Ascending aorta (tissue), 2 donors: ENCODE data around the gene VTI1A. TPM values are rescaled to one million over a fixed set of nuclear protein-coding genes. Genes with fewer than 3 reads are reported as not detected.

Experiments used
- DNase-seq, 2 donors: peaks; one replicate each; pipeline ENCODE4 v3.0.0-alpha.2; 2019; ENCODE audit warnings: low spot score in 2 of 2
- H3K27ac ChIP-seq, 2 donors: fragments of 200-600 bp; sonication (generic); one replicate each; pipeline ENCODE4 v1.5.1; 2016 to 2017; ENCODE audit warnings: mild to moderate bottlenecking in 1 of 2
- H3K27me3 ChIP-seq: fragments of 200-600 bp; sonication (generic); one replicate; pipeline ENCODE4 v1.5.1; 2017
- H3K36me3 ChIP-seq, 2 donors: fragments of 200-600 bp; sonication (generic); one replicate each; pipeline ENCODE4 v1.5.1; 2016
- H3K4me1 ChIP-seq, 2 donors: fragments of 200-600 bp; sonication (generic); one replicate each; pipeline ENCODE4 v1.5.1; 2016 to 2017; ENCODE audit warnings: mild to moderate bottlenecking in 1 of 2
- H3K4me3 ChIP-seq, 2 donors: fragments of 200-600 bp; sonication (generic); one replicate each; pipeline ENCODE4 v1.5.1; 2016 to 2017; ENCODE audit warnings: mild to moderate bottlenecking in 1 of 2
- H3K9me3 ChIP-seq, 2 donors: fragments of 200-600 bp; sonication (generic); one replicate each; pipeline ENCODE4 v1.5.1; 2016
- CTCF ChIP-seq, 3 experiments: fragments of 200-600 bp in 2 of 3; fragments of 450-650 bp in 1 of 3; sonication (generic) in 2 of 3; IDR thresholded peaks; one replicate each; pipeline ENCODE4 v1.5.1; 2016 to 2019; ENCODE audit warnings: antibody characterized with exemption in 3 of 3, mild to moderate bottlenecking in 1 of 3, moderate library complexity in 1 of 3
- intact Hi-C: fragments of 100-400 bp; cut with DNase I; formaldehyde crosslinking; loops from one replicate; pipeline ENCODE4 v1.15.1; 2023
- total RNA-seq: library from RNA; depleted of rRNA; stranded (reverse); fragments of >200 nt; gene quantifications from one replicate; pipeline ENCODE4 v1.1.0, GENCODE V29; 2016

VTI1A gene
- total RNA-seq, 1 donor from 2014 or later: 32.5 TPM

- Histone ChIP-seq H3K4me3 (no peak overlapping the region), H3K9me3 (no peaks in the 10 kb centered on the region), H3K27ac (no peak overlapping the region), H3K27me3 (no peaks in the 10 kb centered on the region), H3K36me3 (no peaks in the 10 kb centered on the region), H3K4me1 (no peaks in the 10 kb centered on the region)
- DNase-seq: no peak
- no peak for TF ChIP-seq CTCF (IDR thresholded peaks at IDR 0.05)
- intact Hi-C loops: no loop called here
Observed at GRCh38 chr10:112481602-112482001, 34.6 kb downstream of the VTI1A start.

- DNase-seq: no peak
- intact Hi-C loops: no loop called here
Observed at GRCh38 chr10:112484399-112484798, 37.4 kb downstream of the VTI1A start.

GRCh38 chr10:112487964-112488363 lies 40.9 kb downstream of the VTI1A start:
- TF ChIP-seq CTCF (IDR thresholded peaks at IDR 0.05): no peak
- no peak overlapping the region for H3K4me3 ChIP-seq
- peaks cover 0 to 6% of the 10 kb centered on the region in 2 donors for H3K4me1 ChIP-seq
- no peaks in the 10 kb centered on the region for H3K36me3 ChIP-seq
- no peak for DNase-seq
- no peaks in the 10 kb centered on the region for H3K27me3 ChIP-seq
- intact Hi-C loops: no loop called here
- H3K27ac ChIP-seq: no peak overlapping the region
- no peaks in the 10 kb centered on the region for H3K9me3 ChIP-seq

More at GRCh38 chr10:112484399-112484798, 37.4 kb downstream of the VTI1A start:
- Histone ChIP-seq H3K9me3 (no peaks in the 10 kb centered on the region), H3K36me3 (no peaks in the 10 kb centered on the region), H3K27me3 (no peaks in the 10 kb centered on the region), H3K4me3 (no peak overlapping the region), H3K27ac (no peak overlapping the region), H3K4me1 (no peaks in the 10 kb centered on the region)
- TF ChIP-seq CTCF (IDR thresholded peaks at IDR 0.05): no peak

GRCh38 chr10:112490545-112490944 lies 43.5 kb downstream of the VTI1A start:
- H3K4me1 ChIP-seq: peaks cover 0 to 6% of the 10 kb centered on the region in 2 donors
- H3K36me3 ChIP-seq: no peaks in the 10 kb centered on the region
- H3K27me3 ChIP-seq: no peaks in the 10 kb centered on the region
- DNase-seq: no peak
- TF ChIP-seq CTCF (IDR thresholded peaks at IDR 0.05): no peak
- no peak overlapping the region for H3K4me3 ChIP-seq
- H3K27ac ChIP-seq: no peak overlapping the region
- H3K9me3 ChIP-seq: no peaks in the 10 kb centered on the region
- intact Hi-C loops: no loop called here

- H3K27me3 ChIP-seq: no peaks in the 10 kb centered on the region
- no peak for TF ChIP-seq CTCF (IDR thresholded peaks at IDR 0.05)
- no peaks in the 10 kb centered on the region for H3K36me3 ChIP-seq
- no peak overlapping the region for H3K27ac ChIP-seq
- DNase-seq: no peak
- peaks cover 0 to 6% of the 10 kb centered on the region in 2 donors for H3K4me1 ChIP-seq
- intact Hi-C loops: no loop called here
- H3K9me3 ChIP-seq: no peaks in the 10 kb centered on the region
- H3K4me3 ChIP-seq: no peak overlapping the region
Observed at GRCh38 chr10:112491144-112491543, 44.1 kb downstream of the VTI1A start.

GRCh38 chr10:112492736-112493135 lies 45.7 kb downstream of the VTI1A start:
- intact Hi-C loops: no loop called here
- Histone ChIP-seq H3K36me3 (no peaks in the 10 kb centered on the region), H3K4me1 (peaks cover 0 to 6% of the 10 kb centered on the region in 2 donors), H3K27me3 (no peaks in the 10 kb centered on the region), H3K4me3 (no peak overlapping the region), H3K27ac (no peak overlapping the region), H3K9me3 (no peaks in the 10 kb centered on the region)
- no peak for DNase-seq
- TF ChIP-seq CTCF (IDR thresholded peaks at IDR 0.05): no peak
